Endometrial microvascular endothelial cells (primary cell): Measurements from ENCODE around the gene STARD3. TPM values are rescaled to one million over a fixed set of nuclear protein-coding genes. Genes with fewer than 3 reads are reported as not detected.

ENCODE experiments used
- in situ Hi-C: cut with HindIII; loops from 2 replicates; pipeline ENCODE4 v1.10.0; 2017; ENCODE audit warnings: low sequenced_read_pairs, low pct_unique_long_range_greater_than_20kb; ENCODE audit errors: inconsistent ontology term
- total RNA-seq: library from RNA; depleted of rRNA; stranded (reverse); fragments of >200 nt; gene quantifications from one replicate; pipeline ENCODE4 v1.2.3, GENCODE V29; 2015; ENCODE audit errors: inconsistent ontology term

The STARD3 gene
- total RNA-seq, 1 donor from 2014 or later = 52.8 TPM

GRCh38 chr17:39631403-39631802 is 5.5 kb upstream of the STARD3 start:
- in situ Hi-C loops = no loop called here

GRCh38 chr17:39632153-39632941 is 4.6 kb upstream of the STARD3 start:
- in situ Hi-C loops = no loop called here

GRCh38 chr17:39633570-39634183 is 3.3 kb upstream of the STARD3 start:
- in situ Hi-C loops = no loop called here

- in situ Hi-C loops = no loop called here
Measured at GRCh38 chr17:39634384-39634871, 2.5 kb upstream of the STARD3 start.

GRCh38 chr17:39635614-39636176 is 1.2 kb upstream of the STARD3 start:
- in situ Hi-C loops = no loop called here

- in situ Hi-C loops = no loop called here
Measured at GRCh38 chr17:39636587-39636926, 387 bp upstream of the STARD3 start.

GRCh38 chr17:39638317-39638716 is 1.4 kb downstream of the STARD3 start:
- in situ Hi-C loops = no loop called here

- in situ Hi-C loops = no loop called here
Measured at GRCh38 chr17:39639043-39639442, 2.1 kb downstream of the STARD3 start.

GRCh38 chr17:39639566-39640458 is 2.9 kb downstream of the STARD3 start:
- in situ Hi-C loops = no loop called here

GRCh38 chr17:39640591-39641031 is 3.7 kb downstream of the STARD3 start:
- in situ Hi-C loops = no loop called here

GRCh38 chr17:39641097-39641496 is 4.2 kb downstream of the STARD3 start:
- in situ Hi-C loops = no loop called here

GRCh38 chr17:39641883-39642282 is 4.9 kb downstream of the STARD3 start:
- in situ Hi-C loops = no loop called here

- in situ Hi-C loops = no loop called here
Measured at GRCh38 chr17:39642291-39643074, 5.5 kb downstream of the STARD3 start.

GRCh38 chr17:39643271-39643670 is 6.3 kb downstream of the STARD3 start:
- in situ Hi-C loops = no loop called here

GRCh38 chr17:39647256-39647655 is 10.3 kb downstream of the STARD3 start:
- in situ Hi-C loops = no loop called here

GRCh38 chr17:39648616-39649366 is 11.8 kb downstream of the STARD3 start:
- in situ Hi-C loops = no loop called here

GRCh38 chr17:39650121-39650579 is 13.2 kb downstream of the STARD3 start:
- in situ Hi-C loops = no loop called here
